T1000 (cell line): ENCODE measurements around the gene TMEM270.
A peak's percentile ranks its signal among the peaks of the same experiment; 100 is the strongest.

Experiments
- DNase-seq: peaks from one replicate; lab custom pipeline; 2025; ENCODE audit warnings: mixed read lengths; lab: John Stamatoyannopoulos, UW

The TMEM270 gene

DNA sequence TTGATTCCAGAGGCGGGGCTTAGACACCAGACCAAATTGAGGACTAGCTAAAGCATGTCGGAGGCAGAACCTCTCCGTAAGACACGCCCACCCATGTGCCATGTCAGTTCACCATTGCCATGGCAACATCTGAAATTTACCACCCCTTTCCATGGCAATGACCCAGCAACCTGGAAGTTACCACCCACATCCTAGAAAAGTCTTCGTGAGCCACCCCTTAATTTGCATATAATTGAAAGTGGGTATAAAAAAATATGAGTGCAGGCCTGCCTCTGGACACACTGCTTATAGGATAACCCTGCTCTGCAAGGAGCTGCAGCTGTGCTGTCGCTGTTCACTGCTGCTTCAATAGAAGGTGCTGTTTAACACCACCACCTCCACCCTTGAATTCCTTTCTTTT is 28.0 kb downstream of the TMEM270 start:
- no peak for DNase-seq

- DNase-seq: no peak
Observed at GRCh38 chr7:73890555-73891147, 29.7 kb downstream of the TMEM270 start.

GRCh38 chr7:73891178-73891885 is 30.4 kb downstream of the TMEM270 start:
- DNase-seq: no peak

DNA sequence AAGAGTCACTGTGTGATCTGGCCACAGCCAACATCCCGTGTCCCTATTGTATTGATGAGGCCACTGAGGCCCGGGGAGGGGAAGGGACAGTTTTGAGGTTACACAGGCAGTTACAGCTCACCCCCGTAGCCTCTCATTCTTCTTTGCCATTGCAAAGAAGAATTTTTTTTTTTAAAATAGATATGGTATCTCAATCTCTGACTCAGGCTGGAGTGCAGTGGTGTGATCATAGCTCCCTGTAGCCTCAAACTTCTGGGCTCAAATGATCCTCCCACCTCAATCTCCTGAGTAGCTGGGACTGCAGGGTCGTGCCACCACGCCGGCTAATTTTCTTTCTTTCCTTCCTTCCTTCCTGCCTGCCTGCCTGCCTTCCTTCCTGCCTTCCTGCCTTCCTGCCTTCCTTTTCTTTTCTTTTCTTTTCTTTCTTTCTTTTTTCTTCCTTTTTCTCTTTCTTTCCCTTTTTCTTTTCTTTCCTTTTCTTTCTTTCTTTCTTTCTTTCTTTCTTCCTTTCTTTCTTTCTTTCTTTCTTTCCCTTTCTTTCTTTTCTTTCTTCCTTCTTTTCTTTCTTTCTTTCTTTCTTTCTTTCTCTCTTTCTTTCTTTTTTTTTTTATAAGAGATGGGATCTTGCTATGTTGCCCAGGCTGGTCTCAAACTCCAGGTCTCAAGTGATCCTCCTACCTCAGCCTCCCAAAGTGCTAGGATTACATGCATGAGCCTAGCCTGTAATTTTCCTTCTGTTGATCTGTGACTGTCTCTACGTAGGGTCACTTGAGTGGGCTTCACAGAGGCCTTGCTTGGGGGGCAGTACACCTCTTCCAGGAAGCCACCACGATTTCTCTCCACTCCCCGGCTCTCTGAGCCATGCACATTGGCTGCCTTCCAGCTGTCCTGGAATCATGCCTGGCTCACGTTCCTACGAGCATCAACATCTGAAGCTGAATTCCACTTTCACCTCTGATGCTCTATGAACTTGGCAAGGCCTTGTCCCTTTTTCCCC is 31.3 kb downstream of the TMEM270 start:
- peak; percentile 4 for DNase-seq

GRCh38 chr7:73893342-73894101 is 32.6 kb downstream of the TMEM270 start:
- no peak for DNase-seq

DNA sequence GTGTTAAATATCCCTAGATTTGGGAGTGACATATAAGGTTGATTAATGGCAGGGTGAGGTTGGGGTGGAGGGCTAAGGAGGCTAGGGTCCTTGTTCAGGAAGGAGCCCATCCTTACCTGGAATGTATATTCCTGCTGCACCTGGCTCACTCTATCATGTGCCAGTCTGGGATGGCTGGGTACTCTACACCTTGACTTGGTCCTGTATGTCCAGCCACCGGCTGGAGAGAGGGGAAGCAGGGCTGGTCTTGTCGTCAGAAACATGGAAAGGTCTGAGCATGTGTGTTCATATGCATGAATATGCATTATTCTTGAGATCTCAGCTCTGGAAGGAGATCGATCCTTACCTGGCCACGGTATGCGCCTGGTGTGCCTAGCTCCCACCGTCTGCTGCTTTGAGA is 33.2 kb downstream of the TMEM270 start:
- DNase-seq: no peak

DNA sequence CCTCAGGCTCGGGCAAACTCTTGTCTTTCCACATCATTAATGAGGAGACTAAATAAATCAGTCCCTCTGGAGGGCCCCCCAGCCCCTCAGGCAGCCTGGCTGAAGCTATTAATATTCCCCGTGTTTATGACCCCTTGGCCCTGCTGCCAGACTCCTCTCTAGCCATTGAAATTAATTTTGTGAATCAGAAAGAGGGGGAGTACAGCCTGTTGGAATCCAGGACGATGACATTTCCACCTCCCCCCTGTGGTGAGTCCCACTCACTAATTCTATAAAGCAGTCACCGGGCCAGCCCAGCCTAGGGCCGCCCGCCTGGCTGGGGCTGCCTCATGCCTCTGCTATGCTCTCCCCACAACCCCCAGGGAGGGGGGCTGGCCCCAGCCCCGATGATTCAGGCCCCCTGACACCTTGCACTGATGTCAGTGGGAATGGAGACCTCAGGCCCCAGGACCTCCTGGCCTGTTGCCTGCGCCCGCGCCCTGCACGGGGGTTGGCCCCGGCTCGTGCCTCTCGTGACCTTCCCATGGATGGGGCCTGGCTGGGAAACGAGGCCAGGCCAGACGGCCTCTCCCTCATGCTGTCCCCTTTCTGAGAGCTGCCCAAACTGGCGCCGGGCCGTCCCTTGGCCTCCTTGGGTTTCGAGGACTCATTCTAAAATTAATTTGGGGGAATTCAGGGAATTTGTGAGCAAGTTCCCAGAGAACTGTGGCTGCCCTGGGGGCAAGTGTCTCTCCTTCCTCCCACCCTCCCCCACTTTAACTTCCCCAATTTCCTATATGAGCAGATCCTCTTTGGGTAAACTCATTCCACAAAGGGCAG is 34.0 kb downstream of the TMEM270 start:
- DNase-seq: peak; percentile 93

DNA sequence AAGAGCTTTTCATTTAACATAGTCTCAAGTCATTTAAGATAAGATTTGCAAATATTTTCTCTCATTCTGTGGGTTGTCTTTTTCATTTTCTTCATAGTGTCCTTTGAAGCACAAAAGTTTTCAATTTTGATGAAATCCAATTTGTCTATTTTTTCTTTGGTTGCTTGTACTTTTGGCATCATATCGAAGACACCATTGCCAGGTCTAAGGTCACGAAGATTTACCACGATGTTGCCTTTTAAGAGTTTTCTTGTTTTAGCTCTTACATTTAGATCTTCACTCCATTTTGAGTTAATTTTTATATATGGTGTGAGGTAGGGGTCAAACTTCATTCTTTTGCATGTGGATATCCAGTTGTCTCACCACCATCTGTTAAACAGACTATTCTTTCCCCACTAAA is 34.7 kb downstream of the TMEM270 start:
- no peak for DNase-seq

DNA sequence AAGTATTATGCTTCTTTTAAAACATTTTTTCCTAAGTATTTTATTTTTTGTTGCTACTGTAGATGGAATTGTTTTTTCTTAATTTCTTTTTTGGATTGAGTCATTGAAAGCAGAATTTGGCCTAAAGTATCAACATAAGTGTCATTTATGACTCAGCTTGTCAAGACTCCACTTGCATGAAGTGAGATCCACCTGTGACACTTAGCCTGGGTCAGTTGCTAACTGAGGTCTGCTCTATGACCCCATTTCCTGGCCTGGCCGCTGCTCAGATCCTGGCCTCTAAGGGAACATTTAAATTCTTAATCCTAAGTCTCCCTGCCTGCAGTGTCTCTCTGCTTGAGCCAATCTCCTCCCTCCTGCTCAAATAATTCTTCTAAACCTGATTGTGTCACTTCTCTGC is 35.5 kb downstream of the TMEM270 start:
- no peak for DNase-seq

DNA sequence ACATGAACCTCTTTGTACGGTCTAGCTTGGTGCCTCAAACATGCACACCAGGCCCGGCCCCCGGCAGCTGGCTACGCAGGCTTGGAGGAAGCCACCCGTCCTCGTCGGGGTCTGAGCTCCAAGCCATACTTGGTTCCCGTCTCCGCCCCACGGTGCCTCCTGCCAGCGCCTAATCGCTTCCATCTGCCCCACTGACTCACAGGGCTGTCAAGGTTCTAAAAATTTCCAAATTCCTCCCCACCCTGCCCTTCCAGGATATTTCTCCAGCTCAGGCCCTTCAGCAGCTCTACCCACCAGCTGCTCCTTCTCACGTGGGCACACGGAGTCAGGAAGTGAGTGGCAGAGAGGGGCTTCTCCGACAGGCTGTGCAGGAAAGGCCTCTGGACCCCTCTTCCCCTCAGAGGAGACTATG is 38.8 kb downstream of the TMEM270 start:
- DNase-seq: peak; percentile 44

- DNase-seq: no peak
Observed at GRCh38 chr7:73900286-73900685, 39.3 kb downstream of the TMEM270 start.

DNA sequence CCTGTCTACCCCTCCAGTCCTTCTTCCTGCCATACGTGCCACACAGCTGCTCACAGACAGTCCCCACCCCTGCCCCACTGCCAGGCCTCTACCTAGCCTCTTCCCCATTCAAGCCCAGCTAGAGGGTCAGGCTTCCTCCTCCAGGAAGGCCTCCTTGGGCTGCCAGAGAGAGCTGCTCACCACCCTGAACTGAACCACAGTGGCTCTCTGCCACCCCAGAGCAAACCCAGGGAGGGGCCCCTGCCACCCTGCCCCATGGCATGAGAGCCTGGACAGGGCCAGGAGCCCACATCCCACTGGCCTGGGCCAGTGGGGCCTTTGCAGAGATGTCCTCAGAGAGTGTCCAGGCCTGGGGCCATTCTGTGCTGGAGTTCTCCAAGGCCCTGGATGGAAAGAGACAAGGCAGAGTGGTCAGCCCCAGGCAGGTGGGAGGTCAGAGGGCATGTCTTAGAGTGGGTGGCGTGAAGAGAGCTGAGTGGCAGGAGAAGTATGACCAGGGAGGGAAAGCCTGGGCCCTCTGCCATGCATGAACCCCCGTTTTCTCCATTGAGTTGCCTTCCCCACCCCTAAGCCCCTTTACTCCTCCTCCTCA is 40.4 kb downstream of the TMEM270 start:
- DNase-seq: no peak

- no peak for DNase-seq
Observed at GRCh38 chr7:73901823-73902597, 41.1 kb downstream of the TMEM270 start.

DNA sequence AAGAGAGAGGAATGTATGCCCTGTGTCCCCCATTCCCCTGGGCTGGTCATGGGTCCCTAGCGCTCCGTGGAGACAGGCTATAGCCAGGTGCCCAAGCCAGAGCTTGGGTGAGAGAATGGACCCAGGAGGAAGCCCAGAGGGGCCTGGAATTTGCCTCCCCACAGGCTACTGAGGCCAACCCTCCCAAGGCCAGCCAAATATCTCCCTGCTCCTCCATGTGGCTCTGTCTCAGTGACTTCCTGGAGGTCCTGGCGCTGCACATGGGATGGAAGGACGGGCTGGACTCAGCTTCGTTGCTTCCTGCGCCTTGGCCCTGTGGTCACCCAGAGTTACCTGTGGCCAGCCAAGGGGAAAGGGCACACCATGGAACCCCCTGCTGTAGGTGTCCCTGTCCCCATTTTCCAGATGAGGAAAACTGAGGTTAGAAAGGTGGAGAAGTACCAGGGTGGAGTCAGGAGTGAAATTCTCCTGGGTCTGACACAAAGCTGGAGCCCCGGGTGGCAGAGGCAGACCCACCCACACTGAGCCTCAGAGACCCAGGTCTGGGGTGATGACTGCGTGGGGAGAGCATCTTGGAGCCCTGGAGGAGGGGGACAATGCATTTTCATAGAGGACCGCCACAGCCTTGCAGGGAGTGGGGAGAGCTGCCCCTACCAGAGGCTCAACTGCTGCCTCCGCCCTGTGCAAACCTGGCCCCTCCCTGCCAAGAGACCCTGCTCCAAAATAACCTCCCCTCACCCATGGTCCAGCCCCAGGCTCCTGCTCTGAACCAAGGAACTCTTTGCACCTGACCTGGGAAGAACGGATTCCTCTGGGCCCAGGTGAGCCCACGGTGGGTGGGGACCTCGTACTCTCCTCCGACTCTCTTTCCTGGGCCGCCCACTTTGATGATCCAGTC is 42.6 kb downstream of the TMEM270 start:
- DNase-seq: no peak

DNA sequence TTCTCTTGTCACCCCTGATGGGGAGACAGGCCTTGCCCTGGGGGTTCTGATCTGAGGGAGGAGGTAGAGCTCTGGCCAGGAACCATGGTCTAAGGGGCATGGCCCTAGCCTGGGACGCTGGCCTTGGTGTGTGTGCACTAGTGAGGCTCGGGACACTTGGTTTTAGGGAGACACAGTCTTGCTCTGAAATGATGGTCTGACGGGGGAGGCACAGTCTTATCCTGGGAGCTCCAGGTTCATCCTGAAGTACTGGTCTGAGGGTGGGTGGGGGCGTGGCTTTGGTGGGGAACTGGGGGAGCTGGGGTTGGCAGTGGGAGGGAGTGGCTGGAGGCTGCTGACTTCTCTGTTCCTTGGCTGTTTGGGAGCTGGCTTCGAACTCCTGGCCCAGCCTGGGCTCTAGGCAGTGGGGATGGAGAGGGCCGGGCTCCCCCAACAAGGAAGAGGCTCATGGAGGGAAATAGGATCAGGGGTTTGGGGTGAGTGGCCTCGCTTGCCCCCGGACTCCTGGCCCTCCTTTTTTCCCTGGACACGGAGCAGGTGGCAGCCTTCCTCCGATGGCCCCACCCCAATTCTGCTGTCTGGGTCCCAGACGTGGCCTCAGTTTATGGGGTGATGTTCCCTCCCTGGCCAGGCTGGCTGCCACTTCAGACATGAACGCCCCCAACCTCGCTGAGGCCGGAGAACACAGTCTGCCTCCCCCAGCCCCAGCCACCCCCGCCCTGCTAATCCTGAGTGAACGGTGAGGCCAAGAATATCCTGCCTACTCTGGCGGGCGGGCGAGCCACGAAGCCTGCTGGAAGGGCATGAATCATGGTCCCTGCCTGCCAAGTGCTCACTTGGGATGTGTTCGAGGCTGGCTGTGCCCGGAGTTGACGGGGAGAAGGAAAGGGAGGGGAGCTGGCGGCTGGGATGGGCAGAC is 43.5 kb downstream of the TMEM270 start:
- DNase-seq: no peak

DNA sequence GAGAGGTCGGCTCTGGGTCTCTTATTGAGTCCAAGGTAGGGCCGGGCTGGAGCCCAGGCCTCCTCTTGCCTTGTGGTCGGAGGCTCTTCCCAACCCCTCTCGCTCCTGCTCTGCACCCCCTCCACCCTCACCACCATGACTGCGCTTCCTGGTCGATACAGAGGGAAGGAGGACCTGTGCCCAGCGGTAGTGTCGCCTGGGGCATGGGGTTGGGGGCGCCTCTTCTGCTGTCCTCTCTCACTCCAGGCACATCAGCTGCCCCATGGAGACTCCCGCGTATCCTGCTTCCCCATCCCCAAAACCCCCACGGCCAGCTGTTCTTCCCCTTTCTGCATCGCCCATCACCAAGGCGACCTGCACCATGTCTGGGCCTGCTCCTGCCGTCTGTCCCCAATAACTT is 44.4 kb downstream of the TMEM270 start:
- no peak for DNase-seq

DNA sequence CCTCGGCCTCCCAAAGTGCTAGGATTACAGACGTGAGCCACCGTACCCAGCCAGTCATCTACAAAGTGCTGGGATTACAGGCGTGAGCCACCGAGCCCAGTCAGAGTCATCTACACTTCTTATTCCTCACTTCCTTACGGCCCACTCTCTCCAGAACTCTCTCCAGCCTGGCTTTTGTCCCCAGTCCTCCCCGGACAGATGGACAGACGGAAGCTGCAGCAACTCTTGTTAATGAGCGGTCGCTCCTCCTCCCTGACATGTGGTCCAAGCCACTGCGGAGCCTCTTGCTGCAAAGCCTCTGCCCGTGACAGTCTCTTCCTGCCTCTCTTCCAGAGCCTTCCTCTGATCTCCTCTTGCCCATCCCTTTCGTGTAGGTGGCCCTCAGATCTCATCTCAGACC is 45.9 kb downstream of the TMEM270 start:
- DNase-seq: no peak
